ENCODE results near the gene TBC1D9. TPM values are rescaled to one million over a fixed set of nuclear protein-coding genes. Genes with fewer than 3 reads are reported as not detected.

TBC1D9 gene
- total RNA-seq, 1 donor from 2014 or later, result 34.1 TPM

GRCh38 chr4:140705625-140706275 is 50.4 kb downstream of the TBC1D9 start:
- peaks cover 19% of the 10 kb centered on the region for H3K36me3 Mint-ChIP-seq
- peaks cover 19% of the 10 kb centered on the region for H3K4me1 Mint-ChIP-seq (ENCODE audit: unreplicated experiment)
- no peaks in the 10 kb centered on the region for H3K9me3 Mint-ChIP-seq
- TF ChIP-seq, protein P1, sequence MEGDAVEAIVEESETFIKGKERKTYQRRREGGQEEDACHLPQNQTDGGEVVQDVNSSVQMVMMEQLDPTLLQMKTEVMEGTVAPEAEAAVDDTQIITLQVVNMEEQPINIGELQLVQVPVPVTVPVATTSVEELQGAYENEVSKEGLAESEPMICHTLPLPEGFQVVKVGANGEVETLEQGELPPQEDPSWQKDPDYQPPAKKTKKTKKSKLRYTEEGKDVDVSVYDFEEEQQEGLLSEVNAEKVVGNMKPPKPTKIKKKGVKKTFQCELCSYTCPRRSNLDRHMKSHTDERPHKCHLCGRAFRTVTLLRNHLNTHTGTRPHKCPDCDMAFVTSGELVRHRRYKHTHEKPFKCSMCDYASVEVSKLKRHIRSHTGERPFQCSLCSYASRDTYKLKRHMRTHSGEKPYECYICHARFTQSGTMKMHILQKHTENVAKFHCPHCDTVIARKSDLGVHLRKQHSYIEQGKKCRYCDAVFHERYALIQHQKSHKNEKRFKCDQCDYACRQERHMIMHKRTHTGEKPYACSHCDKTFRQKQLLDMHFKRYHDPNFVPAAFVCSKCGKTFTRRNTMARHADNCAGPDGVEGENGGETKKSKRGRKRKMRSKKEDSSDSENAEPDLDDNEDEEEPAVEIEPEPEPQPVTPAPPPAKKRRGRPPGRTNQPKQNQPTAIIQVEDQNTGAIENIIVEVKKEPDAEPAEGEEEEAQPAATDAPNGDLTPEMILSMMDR (conservative IDR thresholded peaks at IDR 0.05), result no peak
- H3K27ac Mint-ChIP-seq, result no peak overlapping the region
- DNase-seq (ENCODE audit: extremely low spot score, unreplicated experiment), result no peak
- no peaks in the 10 kb centered on the region for H3K27me3 Mint-ChIP-seq
- no peak overlapping the region for H3K4me3 Mint-ChIP-seq

DNA sequence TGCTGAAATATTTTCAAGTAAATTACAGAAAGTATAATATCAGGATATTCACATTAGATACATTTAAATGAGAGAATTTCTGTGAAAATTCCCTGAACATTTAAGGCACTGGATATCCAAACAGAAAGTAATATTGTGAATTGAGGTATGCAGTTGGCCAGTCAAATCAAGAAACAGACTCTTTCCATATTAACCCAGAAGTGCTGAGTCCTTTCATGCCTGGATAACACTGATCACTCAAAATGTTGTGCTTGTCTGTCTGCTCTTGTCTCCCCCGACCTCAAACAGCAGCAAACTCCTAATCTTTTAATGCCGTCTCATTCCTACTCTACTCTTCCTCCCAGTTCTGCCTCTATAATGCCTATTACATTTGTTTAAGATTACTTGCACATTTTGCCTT is 51.2 kb downstream of the TBC1D9 start:
- TF ChIP-seq, protein P1 (conservative IDR thresholded peaks at IDR 0.05), result no peak
- DNase-seq (ENCODE audit: extremely low spot score, unreplicated experiment), result no peak

GRCh38 chr4:140704392-140704960 is 51.7 kb downstream of the TBC1D9 start:
- DNase-seq (ENCODE audit: extremely low spot score, unreplicated experiment), result no peak
- TF ChIP-seq, protein P1 (conservative IDR thresholded peaks at IDR 0.05), result no peak
- Mint-ChIP-seq H3K27me3 (no peaks in the 10 kb centered on the region), H3K4me1 (ENCODE audit: unreplicated experiment) (peaks cover 20% of the 10 kb centered on the region), H3K27ac (no peak overlapping the region), H3K36me3 (peaks cover 24% of the 10 kb centered on the region), H3K9me3 (no peaks in the 10 kb centered on the region), H3K4me3 (no peak overlapping the region)

More for the DNA sequence above, 51.2 kb downstream of the TBC1D9 start:
- no peak overlapping the region for H3K4me3 Mint-ChIP-seq
- H3K4me1 Mint-ChIP-seq (ENCODE audit: unreplicated experiment), result peaks cover 19% of the 10 kb centered on the region
- H3K27ac Mint-ChIP-seq, result no peak overlapping the region
- H3K9me3 Mint-ChIP-seq, result no peaks in the 10 kb centered on the region
- peaks cover 22% of the 10 kb centered on the region for H3K36me3 Mint-ChIP-seq
- H3K27me3 Mint-ChIP-seq, result no peaks in the 10 kb centered on the region

- TF ChIP-seq, protein P1 (conservative IDR thresholded peaks at IDR 0.05), result no peak
- Mint-ChIP-seq H3K36me3 (peaks cover 20% of the 10 kb centered on the region), H3K27me3 (no peaks in the 10 kb centered on the region), H3K9me3 (no peaks in the 10 kb centered on the region), H3K27ac (no peak overlapping the region), H3K4me1 (ENCODE audit: unreplicated experiment) (peaks cover 26% of the 10 kb centered on the region), H3K4me3 (no peak overlapping the region)
- DNase-seq (ENCODE audit: extremely low spot score, unreplicated experiment), result no peak
These were observed 52.7 kb downstream of the TBC1D9 start for GRCh38 chr4:140703463-140703862.

DNA sequence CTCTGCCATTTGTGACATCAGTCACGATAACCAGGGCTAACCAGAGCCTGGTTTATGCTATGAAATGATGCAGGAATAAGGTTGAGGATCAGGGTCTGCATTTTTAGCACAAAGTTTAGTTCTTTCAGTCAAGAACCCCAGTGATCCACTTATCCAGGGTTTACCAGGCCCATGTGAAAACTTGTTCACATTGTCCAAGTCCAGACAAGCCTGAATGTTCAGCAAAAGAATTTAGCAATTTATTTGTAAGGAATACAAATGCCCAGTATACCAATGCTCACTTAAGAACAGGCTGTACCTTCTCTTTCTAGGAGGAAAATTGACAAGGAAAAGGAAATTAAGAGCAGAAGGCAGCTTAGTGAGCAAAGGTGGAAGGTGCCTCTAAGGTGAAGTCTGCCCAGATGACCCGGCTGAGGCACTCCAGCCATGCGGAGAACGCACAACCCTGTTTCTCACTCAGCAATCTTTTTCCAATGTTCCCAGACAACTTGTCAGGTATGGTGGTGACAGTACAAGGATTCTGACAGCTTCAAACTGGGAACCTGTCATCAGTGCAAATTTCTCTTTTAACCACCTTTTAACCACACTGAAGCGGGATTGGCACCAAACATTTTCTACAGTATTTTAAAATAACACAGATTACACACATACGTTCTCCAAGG is 54.0 kb downstream of the TBC1D9 start:
- TF ChIP-seq, protein P1 (conservative IDR thresholded peaks at IDR 0.05), result no peak
- H3K27ac Mint-ChIP-seq, result no peak overlapping the region
- H3K4me1 Mint-ChIP-seq (ENCODE audit: unreplicated experiment), result peaks cover 36% of the 10 kb centered on the region
- H3K4me3 Mint-ChIP-seq, result no peak overlapping the region
- DNase-seq (ENCODE audit: extremely low spot score, unreplicated experiment), result no peak
- H3K27me3 Mint-ChIP-seq, result no peaks in the 10 kb centered on the region
- no peaks in the 10 kb centered on the region for H3K9me3 Mint-ChIP-seq
- peaks cover 26% of the 10 kb centered on the region for H3K36me3 Mint-ChIP-seq
